Measurements from ENCODE around the gene NPFF. TPM values are rescaled to one million over a fixed set of nuclear protein-coding genes. Genes with fewer than 3 reads are reported as not detected.
A peak's percentile ranks its signal among the peaks of the same experiment; 100 is the strongest.

Gene NPFF
- total RNA-seq, 1 experiment from 2014 or later = not detected

DNA sequence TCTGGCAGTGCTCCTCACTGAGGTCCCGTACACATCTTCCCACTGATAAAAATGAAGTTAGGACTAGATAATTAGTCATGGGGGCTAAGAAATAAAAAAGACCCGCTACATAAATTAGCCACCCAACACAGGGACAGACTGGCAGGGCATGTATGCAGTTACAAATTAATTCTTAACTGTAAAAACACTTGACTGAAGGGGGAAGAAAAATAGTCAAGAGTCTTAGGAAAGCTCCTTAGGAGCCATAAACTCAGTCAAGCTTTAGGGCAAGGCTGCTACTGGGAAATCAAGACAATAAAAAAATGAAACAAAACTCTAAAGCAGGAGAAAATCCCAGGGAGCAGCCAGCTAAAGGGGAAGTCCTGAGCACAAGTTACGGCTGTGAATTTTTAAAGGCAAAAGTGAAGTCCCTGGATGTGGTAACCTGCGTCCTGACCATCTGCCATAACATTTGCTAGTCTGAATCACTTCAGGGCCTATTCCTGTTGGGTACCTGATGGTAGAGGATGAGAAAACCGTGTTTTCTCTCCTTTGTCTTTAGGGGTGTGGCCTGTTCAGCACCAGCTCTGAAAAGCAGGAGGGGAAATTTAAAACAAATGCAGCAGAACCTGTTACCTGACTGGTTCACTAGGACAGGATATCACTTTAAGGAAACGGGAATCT lies 7.5 kb upstream of the NPFF start:
- no peak for DNase-seq (ENCODE audit: low read depth)

GRCh38 chr12:53513712-53514410 lies 6.6 kb upstream of the NPFF start:
- DNase-seq (ENCODE audit: low read depth) = no peak

DNA sequence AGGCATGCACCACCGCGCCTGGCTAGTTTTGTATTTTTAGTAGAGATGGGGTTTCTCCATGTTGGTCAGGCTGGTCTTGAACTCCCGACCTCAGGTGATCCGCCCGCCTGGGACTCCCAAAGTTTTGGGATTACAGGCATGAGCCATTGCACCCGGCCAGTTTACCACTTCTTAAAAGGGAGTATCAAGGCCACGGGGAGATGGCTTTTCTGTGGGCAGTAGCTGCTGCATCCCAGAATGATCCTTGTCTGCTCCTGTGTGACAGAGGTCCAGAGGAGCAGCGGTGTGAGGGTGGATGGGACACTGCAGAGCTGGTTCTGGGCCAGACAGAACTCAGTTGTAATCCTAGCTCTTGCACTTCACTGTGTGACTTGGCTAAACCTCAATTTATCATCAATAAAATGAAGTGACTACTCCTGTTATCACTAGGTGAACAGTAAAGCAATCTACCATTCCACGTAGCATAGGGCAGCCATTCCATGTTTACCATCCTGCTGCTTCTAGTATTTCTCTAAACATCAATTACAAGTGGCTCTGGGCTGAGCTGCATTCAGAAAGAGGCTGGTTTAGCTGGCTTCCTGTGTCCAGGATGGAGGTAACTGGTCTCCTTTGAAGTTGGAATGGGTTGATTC lies 3.0 kb upstream of the NPFF start:
- DNase-seq (ENCODE audit: low read depth) = no peak

- DNase-seq (ENCODE audit: low read depth) = peak; percentile 71
Measured at GRCh38 chr12:53508534-53509170, 1.4 kb upstream of the NPFF start.

DNA sequence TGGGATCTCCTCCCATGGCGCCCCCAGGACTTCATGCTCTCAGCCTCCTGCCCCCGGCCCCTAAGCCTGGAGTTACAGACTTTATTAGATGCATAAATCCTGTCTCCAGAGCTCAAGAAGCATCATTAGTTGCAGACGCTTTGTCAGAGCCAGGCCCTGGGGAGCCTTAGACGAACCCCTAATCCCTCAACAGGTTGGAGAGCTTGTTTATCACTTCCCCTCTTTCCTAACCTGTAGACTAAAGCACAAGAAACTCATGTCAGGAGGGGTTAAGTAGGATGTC lies 260 bp upstream of the NPFF start:
- DNase-seq (ENCODE audit: low read depth) = no peak

GRCh38 chr12:53506450-53506785 lies 866 bp downstream of the NPFF start:
- no peak for DNase-seq (ENCODE audit: low read depth)

DNA sequence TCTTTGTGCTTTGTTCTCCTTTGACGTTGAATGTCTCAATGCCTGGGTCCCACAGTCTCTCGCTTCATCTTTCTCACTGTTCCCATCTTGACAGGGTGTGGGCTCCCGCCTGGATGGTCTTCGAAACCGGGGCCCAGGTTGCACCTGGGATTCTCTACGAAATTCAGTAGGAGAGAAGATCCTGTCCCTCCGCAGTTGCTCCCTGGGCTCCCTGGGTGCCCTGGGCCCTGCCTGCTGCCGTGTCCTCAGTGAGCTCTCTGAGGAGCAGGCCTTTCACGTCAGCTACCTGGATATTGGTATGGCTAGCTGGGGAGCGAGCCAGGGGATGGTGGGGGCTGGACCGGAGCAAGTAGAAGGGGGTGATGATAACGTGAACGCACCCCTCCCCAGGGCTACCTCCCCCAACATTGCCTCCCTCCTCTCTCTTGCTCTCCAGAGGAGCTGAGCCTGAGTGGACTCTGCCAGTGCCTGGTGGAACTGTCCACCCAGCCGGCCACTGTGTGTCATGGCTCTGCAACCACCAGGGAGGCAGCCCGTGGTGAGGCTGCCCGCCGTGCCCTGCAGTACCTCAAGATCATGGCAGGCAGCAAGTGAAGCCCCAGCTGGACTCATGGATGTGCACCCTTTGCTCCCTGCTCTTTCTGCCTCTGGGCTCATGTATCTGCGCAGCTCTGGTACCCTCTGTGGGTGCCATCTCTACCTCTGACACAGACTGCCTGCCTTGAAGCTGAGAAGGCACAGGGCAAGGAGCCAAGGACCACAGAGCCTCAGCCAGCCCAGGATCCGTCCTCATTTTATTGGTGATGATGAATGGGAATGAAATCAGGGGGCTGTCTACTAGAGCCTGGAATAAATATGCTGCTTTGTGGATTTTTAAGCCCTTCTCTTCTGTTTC lies 1.5 kb downstream of the NPFF start:
- peak; percentile 44 for DNase-seq (ENCODE audit: low read depth)

DNA sequence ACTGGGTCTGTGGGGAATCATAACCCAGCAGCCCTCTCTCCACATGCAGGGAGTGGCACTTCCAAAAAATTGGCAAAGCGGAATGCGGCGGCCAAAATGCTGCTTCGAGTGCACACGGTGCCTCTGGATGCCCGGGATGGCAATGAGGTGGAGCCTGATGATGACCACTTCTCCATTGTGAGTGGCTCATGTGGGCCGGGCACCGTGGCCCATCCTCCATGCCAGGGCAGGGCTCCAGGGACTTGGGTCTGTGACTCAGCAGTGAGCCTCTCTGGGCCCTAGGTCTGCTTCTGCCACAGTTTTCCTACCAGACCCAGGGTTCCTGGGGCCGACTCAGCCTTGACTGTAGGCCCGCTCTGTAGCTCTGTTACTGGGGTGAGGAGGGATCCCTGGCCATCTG lies 2.2 kb downstream of the NPFF start:
- peak; percentile 86 for DNase-seq (ENCODE audit: low read depth)

DNA sequence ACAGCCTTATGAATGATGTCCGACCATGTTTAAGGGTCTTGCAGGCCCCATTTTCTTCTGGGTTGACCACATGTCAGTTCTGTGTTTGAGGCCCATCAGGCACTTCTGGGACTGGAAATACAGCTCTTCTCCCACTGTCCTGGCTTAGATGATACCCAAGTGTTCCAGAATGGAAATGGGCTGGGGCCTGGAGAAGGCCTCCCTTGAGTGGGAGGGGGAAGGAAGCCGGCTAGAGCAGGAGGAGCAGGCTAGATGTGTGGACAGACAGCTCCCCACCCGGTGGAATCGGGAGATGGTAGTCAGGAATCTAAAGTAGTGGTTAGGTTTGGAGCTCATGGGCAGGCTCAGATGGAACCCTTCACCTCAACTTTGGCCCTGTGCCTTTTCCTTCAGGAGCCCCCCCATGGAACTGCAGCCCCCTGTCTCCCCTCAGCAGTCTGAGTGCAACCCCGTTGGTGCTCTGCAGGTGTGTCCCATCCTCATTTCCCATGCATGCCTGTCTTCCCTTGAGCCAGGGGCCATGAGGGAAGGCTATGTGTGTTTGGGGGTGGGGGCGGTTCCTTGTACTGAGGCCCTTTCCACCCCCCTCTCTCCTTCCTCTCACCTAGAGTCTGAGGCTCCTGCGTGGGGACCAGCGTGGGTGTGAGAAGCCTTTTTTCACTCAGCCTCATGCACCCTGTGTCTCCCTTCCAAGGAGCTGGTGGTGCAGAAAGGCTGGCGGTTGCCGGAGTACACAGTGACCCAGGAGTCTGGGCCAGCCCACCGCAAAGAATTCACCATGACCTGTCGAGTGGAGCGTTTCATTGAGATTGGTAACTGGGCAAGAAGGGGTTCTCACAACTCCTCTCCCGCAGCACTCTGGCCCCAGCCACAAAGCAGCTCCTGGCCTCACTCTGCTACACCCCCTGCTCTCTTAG lies 3.0 kb downstream of the NPFF start:
- no peak for DNase-seq (ENCODE audit: low read depth)

- DNase-seq (ENCODE audit: low read depth) = no peak
Measured at GRCh38 chr12:53502983-53503728, 4.1 kb downstream of the NPFF start.

- DNase-seq (ENCODE audit: low read depth) = no peak
Measured at GRCh38 chr12:53502331-53502730, 5.0 kb downstream of the NPFF start.

- DNase-seq (ENCODE audit: low read depth) = no peak
Measured at GRCh38 chr12:53501615-53502181, 5.6 kb downstream of the NPFF start.

- DNase-seq (ENCODE audit: low read depth) = peak; percentile 100
Measured at GRCh38 chr12:53500776-53501614, 6.3 kb downstream of the NPFF start, which contains the start of gene TARBP2. Gene TARBP2, plus strand, starts transcription at chr12:53501283. Its CDS starts 126 bp downstream, at chr12:53501409.

DNA sequence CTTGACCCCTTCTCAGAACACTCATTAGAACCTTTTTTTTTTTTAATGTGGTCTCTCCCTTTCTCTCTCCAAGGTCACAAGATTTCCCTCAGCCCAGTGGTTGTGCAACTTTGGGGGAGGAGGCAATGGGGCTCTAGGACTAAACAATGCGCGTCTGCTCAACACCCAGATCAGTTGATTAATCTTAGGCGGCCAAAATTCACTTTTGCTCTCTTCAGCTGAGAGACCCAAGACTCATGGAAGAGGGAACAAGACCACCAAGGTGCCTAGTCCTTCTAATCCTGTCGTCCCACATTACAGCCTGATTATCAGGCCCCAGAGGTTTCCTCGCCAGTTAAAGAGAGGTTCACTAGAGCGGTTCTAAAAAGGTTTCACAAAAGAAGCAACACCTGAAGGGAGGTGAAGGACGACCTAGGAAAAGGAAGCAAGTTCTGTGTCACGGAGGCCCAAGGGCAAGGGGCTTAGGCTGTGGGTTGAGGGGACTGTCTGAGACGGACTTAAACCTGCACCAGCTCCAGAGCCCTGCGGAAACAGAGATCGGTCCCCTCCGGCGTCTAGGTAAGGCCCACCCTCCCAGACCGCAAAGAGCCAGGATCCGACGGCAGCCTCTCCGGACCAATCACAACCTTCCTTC lies 7.0 kb downstream of the NPFF start:
- DNase-seq (ENCODE audit: low read depth) = peak; percentile 65

- DNase-seq (ENCODE audit: low read depth) = peak; percentile 59
Measured at GRCh38 chr12:53499266-53500141, 7.8 kb downstream of the NPFF start, which contains the start of gene MAP3K12. Gene MAP3K12, minus strand, starts transcription at chr12:53499458. Its CDS starts 12,067 bp downstream, at chr12:53487391.

DNA sequence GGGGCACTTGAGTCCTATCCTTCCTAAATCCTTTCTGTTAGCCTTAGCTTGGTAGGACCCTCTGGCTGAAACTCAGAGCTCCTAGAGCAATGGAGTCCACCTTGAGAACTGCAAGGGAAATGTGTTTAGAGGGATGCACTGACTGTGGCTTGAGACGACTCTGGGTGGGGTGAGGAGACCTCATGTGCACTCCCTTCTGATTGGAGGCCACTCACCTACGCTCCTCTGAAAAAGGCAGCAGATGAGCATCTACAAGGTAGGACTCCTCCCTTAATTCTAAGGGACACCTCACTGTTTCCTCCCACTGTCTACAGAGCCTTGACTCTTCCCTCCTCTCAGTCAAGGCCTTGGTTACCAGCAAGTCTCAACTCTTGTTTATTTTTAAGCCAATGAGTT lies 9.1 kb downstream of the NPFF start:
- no peak for DNase-seq (ENCODE audit: low read depth)

DNA sequence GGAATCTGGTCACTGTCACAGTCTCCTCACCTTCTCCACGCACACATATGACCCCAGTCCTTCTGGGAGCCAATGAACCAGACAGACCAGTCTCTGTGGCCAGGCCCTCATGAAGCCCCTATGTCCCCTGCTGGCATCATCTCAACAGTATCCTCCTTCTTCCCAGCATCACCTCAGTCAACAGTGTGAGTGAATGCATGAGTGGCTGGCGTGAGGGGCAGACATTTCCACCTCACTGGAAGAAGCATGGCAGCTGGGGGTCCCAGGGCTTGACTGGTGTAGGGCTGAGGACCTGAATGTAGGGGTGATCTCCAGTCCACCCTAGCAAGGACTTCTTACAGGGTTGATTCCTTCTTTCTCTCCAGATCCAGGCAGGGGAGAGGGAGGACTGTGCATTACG lies 9.8 kb downstream of the NPFF start:
- DNase-seq (ENCODE audit: low read depth) = no peak

Data from LHCN-M2 (cell line).